BJ (cell line): ENCODE measurements around the gene UQCRC2. TPM values are rescaled to one million over a fixed set of nuclear protein-coding genes. Genes with fewer than 3 reads are reported as not detected.

Experiments
- CTCF ChIA-PET: fragments of 350-600 bp; formaldehyde crosslinking; extraction: SDS; loops from one replicate; lab custom pipeline; 2021; ENCODE audit warnings: antibody characterized with exemption, inconsistent platforms; lab: Yijun Ruan, JAX
- POLR2A ChIA-PET: fragments of 300-600 bp; sonication (Branson Sonifier 250); formaldehyde crosslinking; extraction: SDS; loops from one replicate; lab custom pipeline; 2021; ENCODE audit warnings: antibody characterized with exemption; lab: Charles Lee
- DNase-seq: peaks from one replicate; pipeline ENCODE4 v3.0.0-alpha.2; 2011; ENCODE audit warnings: low read depth
- H3K27me3 ChIP-seq: 2 replicates; pipeline ENCODE4 v1.6.0; 2011; ENCODE audit warnings: low read length; ENCODE audit not compliant: control insufficient read depth, insufficient read depth
- H3K36me3 ChIP-seq: 2 replicates; pipeline ENCODE4 v1.5.1; 2011; ENCODE audit warnings: low read length; ENCODE audit not compliant: control insufficient read depth, insufficient read depth
- H3K4me3 ChIP-seq: 2 replicates; pipeline ENCODE4 v1.5.1; 2011; ENCODE audit warnings: low read depth, mild to moderate bottlenecking, control low read depth, low read length
- polyA plus RNA-seq: library from polyadenylated mRNA; depleted of rRNA; stranded (reverse); fragments of >200 nt; gene quantifications from 2 replicates; pipeline ENCODE4 v1.2.3, GENCODE V29; 2011; rRNA removed
- TF ChIP-seq, protein P1 (sequence below): IDR thresholded peaks from 2 replicates; pipeline ENCODE4 v1.5.1; 2011; ENCODE audit warnings: low read depth, mild to moderate bottlenecking, control low read depth, inconsistent platforms, low read length, moderate library complexity; ENCODE audit not compliant: insufficient read depth

The UQCRC2 gene
- polyA plus RNA-seq, 1 experiment: 177 TPM

- no peaks in the 10 kb centered on the region for H3K27me3 ChIP-seq
- H3K36me3 ChIP-seq: no peaks in the 10 kb centered on the region
- no peak for DNase-seq
- TF ChIP-seq, protein P1, sequence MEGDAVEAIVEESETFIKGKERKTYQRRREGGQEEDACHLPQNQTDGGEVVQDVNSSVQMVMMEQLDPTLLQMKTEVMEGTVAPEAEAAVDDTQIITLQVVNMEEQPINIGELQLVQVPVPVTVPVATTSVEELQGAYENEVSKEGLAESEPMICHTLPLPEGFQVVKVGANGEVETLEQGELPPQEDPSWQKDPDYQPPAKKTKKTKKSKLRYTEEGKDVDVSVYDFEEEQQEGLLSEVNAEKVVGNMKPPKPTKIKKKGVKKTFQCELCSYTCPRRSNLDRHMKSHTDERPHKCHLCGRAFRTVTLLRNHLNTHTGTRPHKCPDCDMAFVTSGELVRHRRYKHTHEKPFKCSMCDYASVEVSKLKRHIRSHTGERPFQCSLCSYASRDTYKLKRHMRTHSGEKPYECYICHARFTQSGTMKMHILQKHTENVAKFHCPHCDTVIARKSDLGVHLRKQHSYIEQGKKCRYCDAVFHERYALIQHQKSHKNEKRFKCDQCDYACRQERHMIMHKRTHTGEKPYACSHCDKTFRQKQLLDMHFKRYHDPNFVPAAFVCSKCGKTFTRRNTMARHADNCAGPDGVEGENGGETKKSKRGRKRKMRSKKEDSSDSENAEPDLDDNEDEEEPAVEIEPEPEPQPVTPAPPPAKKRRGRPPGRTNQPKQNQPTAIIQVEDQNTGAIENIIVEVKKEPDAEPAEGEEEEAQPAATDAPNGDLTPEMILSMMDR: no peak
- ChIA-PET POLR2A (no interaction called here), CTCF (interaction anchor here (0.8 to 1.0 kb wide), 5 partner anchors 10 to 159 kb away, joined by 3 to 5 read pairs (median 3); no protein-coding TSS in a partner anchor)
- no peak overlapping the region for H3K4me3 ChIP-seq
These were observed 76.5 kb downstream of the UQCRC2 start for GRCh38 chr16:22029632-22030031.

DNA sequence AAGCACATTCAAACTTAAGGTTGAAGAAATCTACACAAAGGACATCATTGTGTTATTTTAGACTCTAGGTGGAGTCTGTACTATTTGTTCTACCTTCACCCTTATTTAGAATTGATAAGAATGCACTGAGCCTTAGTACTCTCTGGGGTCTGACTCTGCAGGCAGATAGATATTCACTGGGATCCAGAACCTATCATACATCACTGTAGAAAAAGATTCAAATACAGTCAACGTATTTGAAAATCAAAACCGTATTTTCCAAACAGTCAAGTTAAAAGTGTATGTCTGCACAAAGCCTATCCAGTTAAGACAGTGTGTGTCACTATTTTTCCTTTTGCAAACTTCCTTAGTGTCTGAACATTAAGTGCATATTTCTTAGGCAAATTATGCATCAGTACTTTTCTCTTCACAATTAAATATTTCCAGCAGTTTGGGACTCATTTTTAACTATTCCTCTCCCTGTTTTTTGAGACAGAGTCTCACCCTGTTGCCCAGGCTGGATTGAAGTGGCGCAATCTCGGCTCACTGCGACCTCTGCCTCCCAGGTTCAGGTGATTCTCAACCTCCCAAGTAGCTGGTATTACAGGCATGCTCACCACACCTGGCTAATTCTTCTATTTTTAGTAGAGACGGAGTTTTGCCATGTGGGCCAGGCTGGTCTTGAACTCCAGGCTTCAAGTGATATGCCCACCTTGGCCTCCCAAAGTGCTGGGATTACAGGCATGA, 77.1 kb downstream of the UQCRC2 start:
- H3K4me3 ChIP-seq: no peak overlapping the region
- ChIA-PET POLR2A (no interaction called here), CTCF (interaction anchor here (1.3 kb wide), 1 partner anchor 48 kb away, joined by 3 read pairs; no protein-coding TSS in a partner anchor)
- no peaks in the 10 kb centered on the region for H3K36me3 ChIP-seq
- DNase-seq: no peak
- TF ChIP-seq, protein P1: no peak
- H3K27me3 ChIP-seq: no peaks in the 10 kb centered on the region

DNA sequence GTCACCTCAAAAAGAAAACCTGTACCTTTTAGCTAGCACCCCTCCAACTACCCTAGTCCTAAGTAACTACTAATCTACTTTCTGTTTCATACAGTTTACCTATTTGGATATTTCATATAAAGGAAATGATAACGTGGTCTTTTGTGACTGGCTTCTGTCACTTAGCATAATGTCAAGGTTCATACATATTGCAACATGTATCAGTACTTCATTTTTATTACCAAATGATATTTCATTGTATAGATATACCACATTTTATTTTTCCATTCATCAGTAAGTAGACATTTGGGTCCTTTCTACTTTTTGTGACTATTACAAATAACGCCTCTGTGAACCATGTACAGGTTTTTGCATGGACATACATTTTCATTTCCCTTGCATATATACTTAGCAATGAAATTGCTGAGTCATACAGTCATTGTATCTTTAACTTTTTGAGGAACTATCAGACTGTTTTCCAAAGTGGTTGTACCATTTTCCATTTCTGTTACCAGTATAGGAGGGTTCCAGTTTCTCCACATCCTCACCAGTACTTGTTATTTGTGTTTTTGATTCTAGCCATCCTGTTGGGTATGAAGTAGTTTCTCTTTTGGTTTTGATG, 78.4 kb downstream of the UQCRC2 start:
- no peaks in the 10 kb centered on the region for H3K36me3 ChIP-seq
- POLR2A ChIA-PET: no interaction called here
- no peak overlapping the region for H3K4me3 ChIP-seq
- no peak for DNase-seq
- TF ChIP-seq, protein P1: no peak
- CTCF ChIA-PET: interaction anchor here (1.3 kb wide), 1 partner anchor 15 kb away, joined by 3 read pairs; no protein-coding TSS in a partner anchor
- no peaks in the 10 kb centered on the region for H3K27me3 ChIP-seq

Other genes with a start within 250 kb of the UQCRC2 start
- gene NPIPB4, start 95.6 kb upstream of the UQCRC2 start, polyA plus RNA-seq: 9.6 and 12.6 TPM in 2 replicates
- gene PDZD9, start 47.8 kb downstream of the UQCRC2 start, polyA plus RNA-seq: not detected in 2 replicates
- gene MOSMO, start 54.8 kb downstream of the UQCRC2 start, polyA plus RNA-seq: 7.3 and 11.6 TPM in 2 replicates
- 0.02 and 0.15 TPM in 2 replicates for gene VWA3A, start 139.2 kb downstream of the UQCRC2 start, polyA plus RNA-seq
- gene SDR42E2, start 209.1 kb downstream of the UQCRC2 start, polyA plus RNA-seq: not detected in 2 replicates